ENCODE measurements around the gene GABRG3. TPM values are rescaled to one million over a fixed set of nuclear protein-coding genes. Genes with fewer than 3 reads are reported as not detected.

GABRG3 gene
- total and polyA plus RNA-seq, 12 donors: 0.08 to 1.1 (median 0.44) TPM; not detected in 5

GRCh38 chr15:27124287-27124871 is 153.4 kb downstream of the GABRG3 start:
- Histone ChIP-seq H3K36me3 (replicated peaks in 1 of 2) (no peaks in the 10 kb centered on the region), H3K27ac (no peak overlapping the region), H3K9me3 (replicated peaks in 1 of 3) (no peaks in the 10 kb centered on the region), H3K4me3 (no peak overlapping the region), H3K4me1 (replicated peaks in 1 of 2) (no peaks in the 10 kb centered on the region), H3K27me3 (no peaks in the 10 kb centered on the region)
- intact Hi-C loops (cut with DNase I): loop anchor here in 1 of 2 donors (10.0 kb wide), 1 partner anchor 270 kb away; no protein-coding TSS in a partner anchor
- no peak for DNase-seq
- 23 to 46% (median 38%) methylated on average over 4 of the region's 4 CpGs for WGBS, 4 donors
- no peak for TF ChIP-seq POLR2A (IDR thresholded peaks at IDR 0.05)
- no peak for TF ChIP-seq CTCF (IDR thresholded peaks at IDR 0.05)

DNA sequence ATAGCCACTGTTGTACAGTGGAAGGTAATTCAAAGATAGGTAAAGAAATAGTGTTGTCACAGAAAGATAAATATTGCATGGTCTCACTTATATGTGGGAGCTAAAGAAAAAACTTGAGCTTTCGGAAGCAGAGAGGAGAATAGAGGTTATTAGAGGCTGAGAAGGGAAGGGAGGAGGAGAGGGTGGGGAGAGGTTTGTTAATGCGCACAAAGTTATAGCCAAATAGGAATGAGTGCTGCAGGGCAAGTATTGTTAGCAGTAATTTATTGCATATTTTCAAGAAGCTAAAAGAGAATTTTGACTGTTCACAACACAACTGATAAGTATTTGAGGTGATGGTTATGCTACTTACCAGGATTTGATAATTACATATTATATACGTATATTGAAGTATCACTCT is 154.2 kb downstream of the GABRG3 start:
- Histone ChIP-seq H3K27ac (no peak overlapping the region), H3K9me3 (replicated peaks in 1 of 3) (no peaks in the 10 kb centered on the region), H3K4me1 (replicated peaks in 1 of 2) (no peaks in the 10 kb centered on the region), H3K27me3 (no peaks in the 10 kb centered on the region), H3K36me3 (replicated peaks in 1 of 2) (no peaks in the 10 kb centered on the region), H3K4me3 (no peak overlapping the region)
- DNase-seq: no peak
- 74 to 83% (median 80%) methylated on average over 3 of the region's 3 CpGs for WGBS, 4 donors
- TF ChIP-seq CTCF (IDR thresholded peaks at IDR 0.05): no peak
- TF ChIP-seq POLR2A (IDR thresholded peaks at IDR 0.05): no peak
- intact Hi-C loops (cut with DNase I): loop anchor here in 1 of 2 donors (10.0 kb wide), 1 partner anchor 270 kb away; no protein-coding TSS in a partner anchor

- WGBS, 4 donors: 90 to 94% (median 93%) methylated on average over 4 to 7 of the region's 7 CpGs
- intact Hi-C loops (cut with DNase I): loop anchor here in 1 of 2 donors (10.0 kb wide), 1 partner anchor 268 kb away; no protein-coding TSS in a partner anchor
- Histone ChIP-seq H3K27me3 (no peaks in the 10 kb centered on the region), H3K9me3 (replicated peaks in 1 of 3) (no peaks in the 10 kb centered on the region), H3K27ac (no peak overlapping the region), H3K4me1 (replicated peaks in 1 of 2) (no peaks in the 10 kb centered on the region), H3K36me3 (replicated peaks in 1 of 2) (no peaks in the 10 kb centered on the region), H3K4me3 (no peak overlapping the region)
- no peak for DNase-seq
- TF ChIP-seq CTCF (IDR thresholded peaks at IDR 0.05) (no peak), POLR2A (IDR thresholded peaks at IDR 0.05) (no peak)
These were observed 155.5 kb downstream of the GABRG3 start for GRCh38 chr15:27126449-27126848.

DNA sequence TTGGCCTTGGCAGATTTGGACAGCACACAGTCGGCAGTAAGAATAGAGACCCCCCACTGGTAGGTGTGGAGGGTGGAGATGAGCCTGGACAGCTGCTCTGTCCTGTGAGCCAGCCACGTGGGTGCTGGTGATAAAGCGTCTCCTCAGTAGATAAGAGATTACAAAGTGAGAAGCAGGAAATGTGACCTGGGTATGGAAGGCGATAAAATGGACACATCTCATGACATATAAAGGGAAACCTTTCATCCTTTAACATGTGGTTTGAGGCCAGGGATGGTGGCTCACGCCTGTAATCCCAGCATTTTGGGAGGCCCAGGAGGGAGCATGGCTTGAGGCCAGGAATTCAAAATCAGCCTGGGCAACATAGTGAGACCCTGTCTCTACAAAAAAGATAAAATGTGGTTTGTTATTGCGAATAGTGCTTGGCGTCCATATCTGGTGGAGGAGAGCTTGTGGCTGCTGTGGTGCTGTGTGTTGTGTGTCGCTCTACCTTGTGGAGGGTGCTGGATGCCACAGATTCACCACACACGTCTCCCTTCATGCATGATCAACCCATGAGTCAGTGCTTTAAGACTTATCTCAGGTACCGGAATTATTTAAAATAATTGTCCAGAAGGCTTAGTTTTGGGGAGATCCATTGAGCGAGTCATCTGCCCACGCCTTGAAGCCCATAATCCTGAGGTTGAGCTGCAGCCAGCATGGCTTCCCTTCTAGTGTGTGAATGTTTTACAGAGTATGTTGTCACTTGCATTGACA is 157.0 kb downstream of the GABRG3 start:
- intact Hi-C loops (cut with DNase I): loop anchor here in 1 of 2 donors (10.0 kb wide), 1 partner anchor 267 kb away; no protein-coding TSS in a partner anchor
- DNase-seq: no peak
- no peaks in the 10 kb centered on the region for H3K9me3 ChIP-seq (replicated peaks in 1 of 3)
- 67 to 70% (median 68%) methylated on average over 10 to 12 of the region's 12 CpGs for WGBS, 4 donors
- H3K27me3 ChIP-seq: no peaks in the 10 kb centered on the region
- no peaks in the 10 kb centered on the region for H3K4me1 ChIP-seq (replicated peaks in 1 of 2)
- H3K4me3 ChIP-seq: no peak overlapping the region
- no peaks in the 10 kb centered on the region for H3K36me3 ChIP-seq (replicated peaks in 1 of 2)
- no peak overlapping the region for H3K27ac ChIP-seq
- no peak for TF ChIP-seq POLR2A (IDR thresholded peaks at IDR 0.05)
- TF ChIP-seq CTCF (IDR thresholded peaks at IDR 0.05): no peak

Measured in adrenal gland (tissue), 12 donors.